ENCODE results near the gene SCCPDH. TPM values are rescaled to one million over a fixed set of nuclear protein-coding genes. Genes with fewer than 3 reads are reported as not detected.
"Not testable (repeated sequence)": the region's sequence is repeated elsewhere in the genome, so short reads cannot be mapped to it uniquely, and the experiment has no call there.

Gene SCCPDH
- total and polyA plus RNA-seq, 9 of the 15 experiments (the other 6 are each of a cell fraction or from before 2014, with no cell fraction given) = 7.0 to 61.9 (median 38.3) TPM

- ATAC-seq; H3K4me3 ChIP-seq; in situ Hi-C loops (cut with MboI); H3K27ac ChIP-seq (ENCODE audit: extremely low read depth, low read depth, low read length); intact Hi-C loops (cut with micrococcal nuclease); H3K27me3 ChIP-seq (ENCODE audit: control insufficient read depth in 2 of 2, insufficient read depth in 2 of 2, low read length in 2 of 2); H2AFZ ChIP-seq (ENCODE audit: low read depth, low read length); H3K4me2 ChIP-seq (ENCODE audit: insufficient read depth, low read length); H4K20me1 ChIP-seq (replicated peaks; ENCODE audit: control insufficient read depth, insufficient read depth, low read length); FAIRE-seq; H3K9me3 ChIP-seq (replicated peaks; ENCODE audit: control insufficient read depth, insufficient read depth, low read depth, low read length); CTCF ChIA-PET (ENCODE audit: low intra/inter-chr PET ratio); DNase-seq (ENCODE audit: extremely low read depth in 1 of 4, low spot score in 3 of 4); BruUV-seq (replicated peaks); H3K4me1 ChIP-seq (replicated peaks in 1 of 2; ENCODE audit: control insufficient read depth in 2 of 2, insufficient read depth in 2 of 2, low read length in 2 of 2); H3K9ac ChIP-seq (ENCODE audit: insufficient read depth in 1 of 2, low read depth in 2 of 2, low read length in 2 of 2); H3K79me2 ChIP-seq (ENCODE audit: control insufficient read depth, insufficient read depth, low read length); H3K9me1 ChIP-seq (ENCODE audit: control insufficient read depth, insufficient read depth, low read length): not testable (repeated sequence)
- H3K36me3 ChIP-seq (ENCODE audit: control insufficient read depth, insufficient read depth, low read length) = peaks cover 84% of the 10 kb centered on the region
- peak; percentile 65; the same call in 1 of the 2 replicates for TF ChIP-seq BCOR (IDR thresholded peaks at IDR 0.05)
- peak; percentile 52 for TF ChIP-seq RBM25 (IDR thresholded peaks at IDR 0.05; ENCODE audit: low read depth, low read length, severe bottlenecking)
- TF ChIP-seq ZNF146 (CRISPR knock-in tag; IDR thresholded peaks at IDR 0.05; ENCODE audit: unreplicated experiment) = peak; percentile 94
- POLR2A ChIA-PET = interaction anchor here (1.6 kb wide), 1 partner anchor 8 kb away, joined by 8 read pairs; the partner anchor contains the start of gene SCCPDH
- WGBS (ENCODE audit: insufficient coverage, low coverage, missing lambda C conversion rate) = 61% methylated on average over 3 of the region's 3 CpGs
These were observed 7.7 kb downstream of the SCCPDH start for GRCh38 chr1:246731873-246732272.

GRCh38 chr1:246733704-246734103 lies 9.5 kb downstream of the SCCPDH start:
- Histone ChIP-seq H2AFZ (ENCODE audit: low read depth, low read length) (no peak overlapping the region), H3K36me3 (ENCODE audit: control insufficient read depth, insufficient read depth, low read length) (peaks cover 75% of the 10 kb centered on the region), H4K20me1 (replicated peaks; ENCODE audit: control insufficient read depth, insufficient read depth, low read length) (no peaks in the 10 kb centered on the region), H3K4me2 (ENCODE audit: insufficient read depth, low read length) (no peak overlapping the region), H3K27ac (ENCODE audit: extremely low read depth, low read depth, low read length) (no peak overlapping the region), H3K27me3 (ENCODE audit: control insufficient read depth in 2 of 2, insufficient read depth in 2 of 2, low read length in 2 of 2) (no peaks in the 10 kb centered on the region), H3K4me1 (replicated peaks in 1 of 2; ENCODE audit: control insufficient read depth in 2 of 2, insufficient read depth in 2 of 2, low read length in 2 of 2) (no peaks in the 10 kb centered on the region), H3K9ac (ENCODE audit: insufficient read depth in 1 of 2, low read depth in 2 of 2, low read length in 2 of 2) (no peak overlapping the region), H3K79me2 (ENCODE audit: control insufficient read depth, insufficient read depth, low read length) (no peaks in the 10 kb centered on the region), H3K9me3 (replicated peaks; ENCODE audit: control insufficient read depth, insufficient read depth, low read depth, low read length) (no peaks in the 10 kb centered on the region), H3K4me3 (no peak overlapping the region), H3K9me1 (ENCODE audit: control insufficient read depth, insufficient read depth, low read length) (no peaks in the 10 kb centered on the region)
- DNase-seq (ENCODE audit: extremely low read depth in 1 of 4, low spot score in 3 of 4) (no peak), ATAC-seq (no peak), FAIRE-seq (no peak)
- ChIA-PET CTCF (ENCODE audit: low intra/inter-chr PET ratio) (no interaction called here), POLR2A (interaction anchor here (1.7 kb wide), 1 partner anchor 10 kb away, joined by 3 read pairs; no protein-coding TSS in a partner anchor)
- in situ Hi-C loops (cut with MboI) (no loop called here), intact Hi-C loops (cut with micrococcal nuclease) (no loop called here)
- peak in 1 of 2 experiments; percentile 62; a peak in 2 of 4 replicates for TF ChIP-seq KDM1A (IDR thresholded peaks at IDR 0.05)
- no peak for TF ChIP-seq ELK1 (CRISPR knock-in tag; IDR thresholded peaks at IDR 0.05)
- BruUV-seq (replicated peaks) = no TSS peak
